ENCODE measurements around the gene LAMB3.

Gene LAMB3

DNA sequence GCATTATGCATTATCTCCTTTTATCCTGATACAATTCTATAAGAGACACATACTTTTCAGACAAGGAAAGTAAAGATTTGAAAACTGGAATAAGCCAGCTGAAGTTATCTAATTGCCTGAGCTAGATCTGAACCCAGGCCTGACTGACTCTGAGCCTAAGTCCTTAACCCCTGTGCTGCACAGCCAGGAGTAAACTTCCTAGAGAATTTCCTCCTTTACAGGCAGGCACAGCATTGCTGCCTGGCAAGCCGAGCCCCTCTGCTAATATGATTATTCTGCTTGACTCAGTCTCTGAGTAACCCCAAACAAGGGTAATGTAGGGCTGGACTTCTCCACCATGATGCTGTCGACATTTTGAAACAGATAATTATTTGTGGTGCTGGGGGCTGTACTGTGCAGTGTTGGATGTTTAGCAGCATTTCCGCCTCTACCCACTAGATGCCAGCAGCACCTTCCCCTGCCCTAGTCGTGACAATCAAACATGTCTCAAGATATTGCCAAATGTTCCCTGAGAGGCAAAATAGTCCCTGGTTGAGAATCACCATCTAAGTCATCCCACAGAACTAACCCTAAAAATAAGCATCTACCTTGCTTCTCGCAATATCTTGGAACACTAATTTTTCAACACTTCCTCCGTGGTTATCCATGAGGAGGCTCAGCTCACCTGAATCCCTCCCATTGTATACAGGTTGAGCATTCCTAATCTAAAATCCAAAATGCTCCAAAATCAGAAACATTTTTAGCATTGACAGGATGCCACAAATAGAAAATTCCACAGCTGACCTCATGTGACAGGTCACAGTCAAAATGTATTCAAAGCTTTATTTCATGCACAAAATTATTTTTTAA, 50.2 kb downstream of the LAMB3 start:
- peak in 26 of 56 donors; percentile 13 to 71 (median 32) for DNase-seq

DNA sequence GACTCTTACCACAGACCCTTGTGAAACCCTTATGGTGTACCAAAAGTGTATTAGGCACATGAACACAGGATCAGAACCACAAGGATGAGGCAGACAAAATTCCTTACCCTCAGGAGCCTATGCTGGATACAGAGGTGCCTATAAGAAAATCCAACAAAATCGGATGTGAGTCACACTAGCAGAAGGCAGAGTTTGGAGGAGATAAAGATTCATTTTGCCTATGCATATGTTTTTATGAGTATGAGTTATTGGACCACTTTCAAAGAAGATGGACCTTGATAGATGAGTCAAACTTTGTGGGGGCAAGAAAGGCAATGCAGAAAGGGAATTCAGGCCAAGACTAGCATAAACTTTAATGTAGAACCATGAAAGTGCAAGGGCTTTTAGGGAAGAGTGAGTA, 51.7 kb downstream of the LAMB3 start:
- DNase-seq: no peak

DNA sequence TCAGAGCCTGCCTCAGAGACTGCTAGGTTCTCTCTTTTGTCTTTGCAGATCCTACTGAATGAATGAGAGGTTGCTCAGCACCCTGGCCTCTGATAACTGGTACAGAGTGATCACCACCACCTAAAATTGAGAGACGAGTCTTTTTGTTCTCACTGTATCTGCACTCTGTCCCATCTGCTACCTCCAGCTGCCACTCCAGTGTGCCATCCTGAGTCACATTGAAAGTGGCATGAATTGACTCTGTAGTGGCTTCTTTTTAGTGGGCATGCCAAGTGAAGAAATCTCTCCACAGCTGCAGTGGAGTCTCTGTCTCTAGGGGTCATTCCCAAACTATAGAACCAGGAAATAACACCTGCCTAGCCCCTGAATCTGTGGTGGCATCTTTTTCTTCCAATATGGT, 54.0 kb downstream of the LAMB3 start:
- DNase-seq: no peak

- DNase-seq: peak in 1 of 56 donors; percentile 20
Observed at GRCh38 chr1:209597499-209597898, 54.7 kb downstream of the LAMB3 start.

- no peak for DNase-seq
Observed at GRCh38 chr1:209595599-209596285, 56.5 kb downstream of the LAMB3 start.

DNA sequence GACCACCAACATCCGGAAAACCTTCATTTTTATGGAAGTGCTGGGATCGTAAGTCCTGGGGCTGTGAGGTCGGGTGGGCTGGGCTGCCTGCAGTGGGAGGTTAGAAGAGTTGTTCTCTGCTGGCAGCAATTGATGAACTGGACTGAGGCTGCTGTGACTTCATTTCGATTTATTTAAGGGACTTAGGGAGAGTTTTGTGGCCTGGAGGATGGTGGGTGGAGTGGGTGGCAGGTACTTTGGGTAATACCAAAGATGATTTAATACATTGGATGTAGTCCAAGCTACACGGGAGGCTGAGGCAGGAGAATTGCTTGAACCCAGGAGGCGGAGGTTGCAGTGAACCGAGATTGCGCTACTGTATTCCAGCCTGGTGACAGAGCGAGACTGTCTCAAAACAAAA, 57.2 kb downstream of the LAMB3 start:
- DNase-seq: no peak

DNA sequence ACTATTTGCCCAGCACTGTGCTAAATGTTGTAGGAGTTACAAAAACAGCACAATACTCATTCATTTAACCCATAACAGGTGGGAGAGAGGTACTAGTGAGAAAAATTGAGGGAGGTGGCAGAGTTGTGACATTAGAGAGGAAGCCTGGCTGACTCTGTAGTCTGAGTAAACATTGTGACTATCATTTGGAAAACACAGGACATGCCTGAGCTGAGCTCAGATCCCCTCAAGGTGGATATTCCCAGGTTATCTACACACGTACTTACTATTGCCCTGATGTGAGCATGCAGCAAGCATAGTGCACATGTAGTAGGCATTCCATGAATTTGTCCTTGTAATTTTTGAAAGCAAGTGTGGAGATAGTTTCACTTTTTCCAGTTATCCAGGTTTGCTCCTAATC, 57.8 kb downstream of the LAMB3 start:
- DNase-seq: no peak

- no peak for DNase-seq
Observed at GRCh38 chr1:209593747-209594146, 58.5 kb downstream of the LAMB3 start.

GRCh38 chr1:209590405-209590804, 61.8 kb downstream of the LAMB3 start:
- DNase-seq: peak in 34 of 56 donors; percentile 7 to 74 (median 43)

DNA sequence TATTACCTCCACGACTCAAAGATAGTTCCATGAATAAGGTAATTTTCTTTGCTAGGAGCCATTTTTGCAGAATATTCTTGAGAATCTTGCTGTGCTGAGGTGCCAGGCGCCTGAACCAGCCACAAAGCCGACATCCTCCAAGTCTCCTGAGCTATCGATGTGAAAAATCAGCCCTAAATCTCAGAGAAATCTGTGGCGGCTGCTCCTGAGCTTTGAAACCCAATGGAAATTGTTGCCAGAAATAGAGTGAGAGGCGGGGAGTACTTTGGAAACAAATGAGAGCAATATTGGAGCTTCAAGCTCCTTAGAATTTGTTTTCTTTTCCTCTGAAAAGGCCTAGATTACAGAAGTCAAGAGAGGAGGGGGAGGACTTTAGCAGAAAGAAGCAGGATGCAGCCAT, 62.4 kb downstream of the LAMB3 start:
- DNase-seq: peak in 5 of 56 donors; percentile 25 to 59 (median 46)

DNA sequence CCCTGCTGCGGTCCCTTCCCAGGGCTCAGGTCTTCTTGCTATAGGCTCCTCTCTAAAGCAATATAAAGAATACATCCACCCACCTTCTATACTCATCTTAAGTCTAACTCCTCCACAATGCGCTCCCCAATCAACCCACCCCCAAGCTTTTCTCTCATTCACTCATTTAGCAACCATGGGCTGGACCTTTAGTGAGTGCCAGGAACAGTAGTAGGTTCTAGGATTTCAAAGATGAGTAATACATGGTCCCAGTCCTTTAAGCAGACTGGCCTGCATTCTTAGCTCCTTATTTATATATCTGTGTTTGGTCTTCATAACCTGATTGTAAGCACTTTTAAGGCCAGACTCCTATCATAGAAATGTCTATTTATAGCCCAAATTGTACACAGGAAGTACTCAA, 62.8 kb downstream of the LAMB3 start:
- no peak for DNase-seq

DNA sequence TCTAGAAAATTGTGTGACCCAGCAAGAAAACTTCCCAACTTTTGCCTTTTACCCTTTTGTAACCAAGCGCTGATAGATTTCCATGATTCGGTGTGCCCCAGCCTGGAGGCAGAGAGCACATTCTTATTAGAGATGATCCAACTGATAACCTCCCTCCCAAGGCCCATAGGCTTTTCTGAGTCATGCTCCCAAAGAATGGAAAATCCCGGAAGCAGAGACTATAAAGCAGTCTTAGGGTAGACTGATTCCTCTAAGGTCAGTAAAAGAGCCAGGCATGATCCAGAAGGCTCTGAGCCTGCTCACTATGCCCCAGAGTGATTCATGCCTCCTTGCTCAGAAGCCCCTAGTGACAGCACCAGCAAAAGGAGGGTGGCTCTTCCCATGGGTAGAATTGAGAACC, 64.4 kb downstream of the LAMB3 start:
- no peak for DNase-seq

GRCh38 chr1:209586221-209586740, 65.9 kb downstream of the LAMB3 start:
- no peak for DNase-seq

GRCh38 chr1:209585672-209586071, 66.6 kb downstream of the LAMB3 start:
- DNase-seq: peak in 46 of 56 donors; percentile 14 to 87 (median 59)

DNA sequence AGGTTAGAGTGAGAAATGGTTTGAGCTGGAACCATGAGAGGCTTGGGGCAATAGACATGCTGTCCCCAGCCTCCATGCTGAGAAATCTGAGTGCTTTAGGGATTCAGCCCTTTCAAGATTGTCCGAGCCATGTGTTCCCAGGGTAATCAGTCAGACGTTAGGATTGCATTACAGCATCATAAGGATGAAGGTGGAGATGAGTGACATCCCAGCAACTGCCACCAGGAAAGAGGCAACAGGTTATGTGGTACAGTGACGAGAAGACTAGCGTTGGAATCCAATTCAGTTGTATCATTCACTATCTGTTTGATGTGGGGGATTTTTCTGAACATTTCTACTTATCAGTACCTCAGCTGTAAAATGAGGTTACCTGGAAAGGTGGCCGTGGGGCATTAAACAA, 67.0 kb downstream of the LAMB3 start:
- DNase-seq: no peak

DNA sequence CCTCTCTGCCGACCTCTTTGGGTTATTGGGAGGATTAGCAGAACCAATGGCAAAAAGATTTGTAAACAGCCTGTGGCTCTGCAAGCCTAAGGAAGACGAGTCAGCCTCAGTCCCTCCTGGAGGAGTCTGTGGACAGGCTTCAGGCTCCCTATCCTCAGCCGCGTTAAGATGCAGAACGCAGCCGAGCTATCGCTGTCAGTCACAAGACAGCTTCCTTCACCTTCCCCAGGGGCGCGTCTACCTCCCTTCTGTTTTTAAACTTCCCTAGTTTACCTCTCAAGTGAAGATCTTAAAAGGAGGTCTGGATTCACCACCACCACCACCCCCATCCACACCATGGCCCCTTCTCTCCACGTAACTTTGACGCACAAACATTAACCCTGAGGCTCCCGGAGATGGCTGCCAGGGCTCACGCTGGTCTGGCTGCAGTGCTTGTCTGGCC, 68.0 kb downstream of the LAMB3 start:
- DNase-seq: peak in 7 of 56 donors; percentile 4 to 32 (median 12)

DNA sequence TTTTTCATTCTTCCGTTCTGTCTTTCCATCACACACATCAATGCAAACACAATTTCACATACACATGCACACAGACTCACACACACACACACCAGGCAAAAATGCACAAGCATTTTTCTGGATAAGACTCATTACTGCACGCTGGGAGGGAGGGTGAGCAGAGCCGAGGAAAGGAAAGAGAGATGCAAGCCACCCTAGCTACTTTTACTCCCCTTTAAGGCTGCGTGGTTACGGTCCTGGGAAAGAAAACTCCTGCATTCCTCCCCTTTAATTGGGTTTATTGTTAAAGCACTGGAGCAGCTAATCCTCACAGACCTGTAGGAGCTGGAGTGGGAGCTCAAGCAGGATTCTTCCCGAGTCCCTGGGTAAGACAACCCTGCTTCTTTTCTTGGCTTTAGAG, 68.8 kb downstream of the LAMB3 start, which contains the start of gene CAMK1G:
Gene CAMK1G, plus strand, starts transcription at position 307 of the 400 bp plus-strand sequence. CDS start 11,270 bp downstream, outside the sequence.
- DNase-seq: peak in 18 of 56 donors; percentile 2 to 64 (median 22)

DNA sequence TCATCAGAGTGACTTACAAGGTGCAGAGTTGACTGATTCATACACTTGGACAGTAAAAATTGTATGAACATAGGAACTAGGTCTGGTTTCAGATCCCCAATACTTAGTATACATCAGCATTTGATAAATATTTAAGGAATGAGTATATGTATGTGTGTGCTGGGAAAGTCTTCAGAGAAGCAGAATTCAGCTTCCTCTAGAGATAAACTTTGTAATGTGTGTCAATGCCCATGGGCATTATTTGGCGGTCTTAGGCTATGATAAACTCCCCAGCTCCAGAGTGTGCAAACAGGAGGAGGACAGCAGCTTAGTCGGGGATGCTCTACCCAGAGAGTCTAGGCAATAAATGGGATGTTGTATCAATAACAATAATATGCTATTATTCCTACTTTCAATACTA, 71.6 kb downstream of the LAMB3 start:
- no peak for DNase-seq

DNA sequence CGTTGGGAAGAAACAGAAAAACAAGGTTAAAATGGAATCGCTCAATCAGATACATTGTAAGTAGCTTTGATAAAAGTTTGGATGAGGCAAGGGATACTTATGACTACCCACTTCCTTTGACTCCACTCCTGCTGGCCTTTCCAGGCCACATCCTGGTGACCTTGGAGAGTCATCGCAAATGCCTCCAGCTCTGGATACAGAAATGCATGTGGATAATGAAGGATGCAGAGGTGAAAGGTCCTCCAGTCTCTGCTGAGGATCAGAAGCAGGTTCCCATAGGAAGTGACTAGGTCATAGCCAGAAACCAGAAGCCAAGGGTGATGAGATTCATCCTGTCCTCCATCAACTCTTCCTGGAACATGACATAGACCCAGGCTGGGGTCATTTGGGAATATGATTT, 74.9 kb downstream of the LAMB3 start:
- no peak for DNase-seq

- peak in 55 of 56 donors; percentile 6 to 87 (median 58) for DNase-seq
Observed at GRCh38 chr1:209576392-209577197, 75.6 kb downstream of the LAMB3 start.

DNA sequence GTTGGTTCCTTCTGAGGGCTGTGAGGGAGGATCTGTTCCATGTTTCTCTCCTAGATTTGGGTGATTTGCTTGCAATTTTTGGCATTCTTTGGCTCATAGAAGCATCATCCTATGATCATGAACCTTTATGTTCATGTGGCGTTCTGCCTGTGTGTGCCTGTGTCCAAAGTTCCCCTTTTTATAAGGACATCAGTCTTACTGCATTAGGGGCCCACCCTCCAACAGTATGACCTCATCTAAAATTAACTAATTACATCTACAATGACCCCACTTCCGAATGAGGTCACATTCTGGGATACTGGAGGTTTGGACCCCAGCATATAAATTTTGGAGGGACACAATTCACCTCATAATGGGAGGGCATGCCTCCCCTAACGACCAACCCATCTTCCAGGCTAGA, 81.5 kb downstream of the LAMB3 start:
- DNase-seq: no peak
